Measurements from ENCODE around the gene SH2D3C.

SH2D3C gene, protein sequence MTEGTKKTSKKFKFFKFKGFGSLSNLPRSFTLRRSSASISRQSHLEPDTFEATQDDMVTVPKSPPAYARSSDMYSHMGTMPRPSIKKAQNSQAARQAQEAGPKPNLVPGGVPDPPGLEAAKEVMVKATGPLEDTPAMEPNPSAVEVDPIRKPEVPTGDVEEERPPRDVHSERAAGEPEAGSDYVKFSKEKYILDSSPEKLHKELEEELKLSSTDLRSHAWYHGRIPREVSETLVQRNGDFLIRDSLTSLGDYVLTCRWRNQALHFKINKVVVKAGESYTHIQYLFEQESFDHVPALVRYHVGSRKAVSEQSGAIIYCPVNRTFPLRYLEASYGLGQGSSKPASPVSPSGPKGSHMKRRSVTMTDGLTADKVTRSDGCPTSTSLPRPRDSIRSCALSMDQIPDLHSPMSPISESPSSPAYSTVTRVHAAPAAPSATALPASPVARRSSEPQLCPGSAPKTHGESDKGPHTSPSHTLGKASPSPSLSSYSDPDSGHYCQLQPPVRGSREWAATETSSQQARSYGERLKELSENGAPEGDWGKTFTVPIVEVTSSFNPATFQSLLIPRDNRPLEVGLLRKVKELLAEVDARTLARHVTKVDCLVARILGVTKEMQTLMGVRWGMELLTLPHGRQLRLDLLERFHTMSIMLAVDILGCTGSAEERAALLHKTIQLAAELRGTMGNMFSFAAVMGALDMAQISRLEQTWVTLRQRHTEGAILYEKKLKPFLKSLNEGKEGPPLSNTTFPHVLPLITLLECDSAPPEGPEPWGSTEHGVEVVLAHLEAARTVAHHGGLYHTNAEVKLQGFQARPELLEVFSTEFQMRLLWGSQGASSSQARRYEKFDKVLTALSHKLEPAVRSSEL

DNA sequence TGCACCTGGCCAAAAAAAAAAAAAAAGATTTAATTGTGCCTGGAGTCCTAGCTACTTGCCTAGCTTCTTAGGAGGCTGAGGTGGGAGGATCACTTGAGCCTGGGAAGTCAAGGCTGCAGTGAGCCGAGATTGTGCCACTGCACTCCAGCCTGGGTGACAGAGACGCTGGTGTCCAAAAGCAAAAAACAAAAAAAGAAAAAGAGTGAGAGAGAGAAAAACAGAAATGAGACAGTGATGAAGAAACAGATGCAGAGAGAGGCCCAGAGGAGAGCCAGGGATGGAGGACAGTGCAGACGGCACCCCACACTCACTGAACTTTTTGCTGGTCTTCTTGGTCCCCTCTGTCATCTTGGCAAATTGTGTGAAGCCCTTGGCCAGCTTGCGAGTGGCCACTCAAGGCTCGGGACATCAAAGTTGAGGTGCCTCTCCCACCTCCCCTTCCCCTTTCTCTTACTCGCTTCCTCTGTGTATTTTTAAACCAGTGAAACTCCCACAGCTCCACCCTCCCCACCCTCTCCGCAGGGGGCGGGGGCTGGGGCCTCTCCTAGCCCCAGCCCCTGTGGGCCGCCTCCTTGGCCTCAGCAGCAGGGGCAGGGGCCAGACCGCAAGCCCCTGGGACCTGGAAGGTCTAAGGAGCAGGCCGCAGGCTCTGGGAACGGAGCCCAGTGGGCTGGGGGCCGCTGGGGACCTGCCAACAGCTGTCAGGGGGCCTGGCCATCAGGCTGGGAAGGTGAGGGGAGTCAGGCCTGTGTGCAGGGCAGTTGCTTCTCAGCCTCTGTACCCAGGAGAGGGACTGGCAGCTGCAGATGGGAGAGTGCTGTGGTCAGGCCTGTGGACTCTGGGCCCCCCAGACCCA, at the start of gene SH2D3C:
TSS of gene SH2D3C (minus strand) at position 387 of the 856 bp plus-strand sequence. CDS start at position 348, 39 bp downstream.
- DNase-seq: no peak

DNA sequence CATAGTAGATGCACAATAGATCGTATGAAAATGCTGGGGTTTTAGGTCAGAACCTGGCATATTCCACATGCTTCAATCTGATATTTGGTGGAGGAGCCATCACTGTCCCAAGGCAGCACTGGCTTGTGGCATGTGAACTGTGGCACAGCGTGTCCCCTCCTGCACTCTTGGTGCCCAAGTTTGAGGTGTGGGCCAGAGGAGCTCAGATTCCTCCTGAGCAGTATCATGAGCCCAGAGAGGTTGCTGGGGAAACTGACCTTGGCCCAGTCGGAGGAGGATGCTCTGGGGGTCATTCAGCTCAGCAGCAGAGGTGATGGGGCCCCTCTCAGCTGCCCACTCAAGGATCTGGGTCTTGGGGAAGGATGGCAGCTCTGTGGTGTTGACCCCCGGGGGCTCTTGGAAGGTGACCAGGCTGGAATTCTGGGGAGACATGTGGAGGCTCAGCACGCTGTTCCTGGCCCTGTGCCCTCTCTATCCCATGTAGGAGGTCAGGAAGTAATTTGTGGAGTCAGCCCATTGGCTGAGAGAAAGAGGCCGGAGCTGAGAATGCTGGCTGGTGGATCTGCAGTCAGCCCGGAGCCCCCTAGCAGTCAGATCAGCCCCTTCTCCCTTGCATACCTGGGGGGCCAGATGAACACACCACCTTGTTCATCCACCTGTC, 47.9 kb upstream of the SH2D3C start:
- no peak for DNase-seq

DNA sequence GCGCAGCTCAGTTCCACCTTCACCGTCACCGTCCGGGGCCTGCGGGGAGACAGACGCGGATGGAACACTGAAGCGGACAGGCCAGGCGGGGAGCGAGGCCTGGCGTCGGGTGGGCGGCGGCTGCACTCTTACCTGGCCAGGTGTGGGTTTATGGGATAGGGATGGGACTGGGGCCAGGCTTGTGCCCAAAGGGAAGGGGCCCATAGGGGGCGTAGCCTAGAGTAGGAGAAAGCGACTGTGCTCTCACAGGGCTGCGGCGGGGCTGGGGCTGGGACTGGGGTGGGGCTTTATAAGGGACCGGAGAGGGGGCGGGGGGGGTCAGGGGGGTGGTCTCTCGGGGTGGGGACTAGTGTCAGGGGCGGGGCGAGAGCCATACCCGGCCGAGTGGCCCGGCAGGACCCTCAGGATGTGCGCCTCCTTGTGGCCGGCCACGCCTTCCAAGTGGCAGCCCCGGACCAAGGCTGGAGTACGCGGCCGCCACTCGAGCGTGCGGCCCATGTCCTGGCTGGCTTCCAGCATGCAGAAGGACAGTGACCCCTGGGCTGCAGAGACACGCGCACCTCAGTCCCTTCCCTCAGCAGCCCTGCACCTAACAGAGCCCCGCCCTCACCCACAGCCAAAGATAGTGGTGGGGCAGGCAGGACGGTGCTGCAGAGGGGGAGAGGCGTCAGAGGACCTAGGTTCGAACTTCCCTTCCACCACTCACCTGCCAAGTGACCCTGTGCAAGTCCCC, 47.0 kb upstream of the SH2D3C start:
- peak; percentile 59 for DNase-seq

DNA sequence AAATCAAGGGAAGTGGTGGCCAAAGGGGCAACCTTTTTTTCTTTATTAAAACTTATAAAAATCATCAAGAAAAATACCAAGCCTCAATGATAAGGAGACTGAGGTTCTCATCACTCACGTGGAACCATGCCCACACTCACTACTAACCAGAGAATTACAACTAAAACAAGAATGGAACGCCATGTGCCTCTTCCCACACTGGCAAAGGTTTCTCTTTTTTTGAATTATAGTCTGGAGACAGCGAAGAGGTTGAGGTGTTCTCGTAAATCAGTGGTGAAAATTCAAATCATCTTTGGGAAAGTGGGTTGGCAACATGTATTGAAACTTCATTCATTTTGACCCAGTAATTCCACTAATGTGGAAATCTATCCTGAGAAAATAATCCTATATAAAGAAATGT, 43.6 kb upstream of the SH2D3C start:
- DNase-seq: no peak

DNA sequence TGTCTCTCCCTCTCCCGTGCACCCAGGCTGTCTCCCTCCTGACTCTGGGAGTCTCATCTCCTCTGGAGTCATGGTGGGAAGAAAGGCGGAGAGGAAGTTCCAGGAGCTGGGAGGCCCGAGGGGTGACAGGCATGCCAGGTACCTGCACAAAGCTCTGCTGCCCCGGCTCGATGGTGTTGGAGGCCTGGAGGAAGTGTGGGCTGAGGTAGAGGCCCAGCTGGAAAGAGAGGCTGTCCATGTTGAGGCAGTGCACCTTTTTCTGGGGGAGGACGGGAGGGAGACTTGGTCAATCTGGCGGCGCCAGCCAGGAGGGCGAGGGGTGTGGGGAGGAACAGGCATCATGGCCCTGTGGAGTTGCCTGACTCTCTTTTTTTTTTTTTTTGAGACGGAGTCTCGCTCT, 40.1 kb upstream of the SH2D3C start:
- no peak for DNase-seq

DNA sequence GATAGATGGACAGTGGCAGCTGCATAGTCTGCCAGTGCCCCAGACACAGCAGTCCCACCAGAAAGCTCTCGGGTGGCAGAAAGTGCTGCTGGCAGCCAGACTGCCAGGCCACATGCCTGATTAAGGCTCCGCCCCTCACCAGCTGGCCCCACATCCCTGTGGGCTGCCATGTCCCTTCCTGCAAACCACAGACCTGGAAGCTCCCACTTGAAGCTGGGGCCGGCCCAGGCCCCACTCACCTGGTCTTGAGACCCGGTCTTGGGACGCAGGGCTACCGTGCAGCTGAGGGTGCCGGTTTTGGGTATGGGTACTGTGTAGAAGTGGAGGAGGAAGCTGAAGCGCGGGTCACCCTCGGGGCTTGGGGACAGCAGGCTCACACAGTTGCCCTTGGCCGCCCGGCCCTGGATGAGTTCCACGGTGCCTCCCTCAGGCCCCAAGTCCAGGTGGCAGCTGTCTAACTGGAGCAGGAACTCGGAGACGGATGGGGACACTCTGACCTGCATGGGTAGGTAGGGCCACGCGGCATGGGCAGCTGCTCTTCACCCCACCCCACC, 39.5 kb upstream of the SH2D3C start:
- no peak for DNase-seq

DNA sequence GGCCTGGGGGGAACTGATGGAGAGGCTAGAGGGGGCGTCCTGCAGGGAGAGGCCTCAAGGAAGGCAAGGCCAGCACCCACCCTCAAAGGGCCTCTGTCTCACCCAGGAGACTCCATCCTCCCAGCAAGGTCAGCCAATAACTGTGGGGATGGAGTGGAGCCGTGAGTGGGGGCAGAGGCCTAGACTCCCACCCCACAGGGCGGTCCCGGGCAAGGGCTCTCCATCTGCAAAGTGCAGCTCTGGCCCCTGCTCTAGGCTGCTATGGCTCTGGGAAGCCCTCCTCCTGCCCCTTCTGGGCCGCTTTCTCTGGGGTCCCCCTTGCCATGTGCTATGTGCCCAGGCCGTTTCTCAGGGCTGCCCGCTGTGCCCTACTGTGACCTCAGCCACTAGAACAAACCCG, 38.3 kb upstream of the SH2D3C start:
- DNase-seq: no peak

DNA sequence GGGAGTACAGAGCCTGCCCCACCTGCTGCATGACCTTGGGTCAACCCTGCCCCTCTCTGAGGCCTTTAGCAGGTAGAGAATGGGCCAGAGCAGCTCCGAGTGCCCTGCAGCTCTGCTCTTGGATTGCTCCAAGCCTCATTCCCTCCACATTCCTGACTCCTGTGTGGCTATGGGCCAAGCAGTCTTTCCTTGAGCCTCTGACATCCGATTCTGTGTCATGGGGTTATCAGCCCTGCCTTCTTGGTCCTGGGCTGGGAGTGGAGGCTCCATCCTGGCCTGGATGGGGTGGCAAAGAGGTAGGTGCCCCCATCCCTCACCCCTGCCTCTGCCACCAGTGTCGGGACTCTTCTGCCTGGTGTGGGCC, 37.9 kb upstream of the SH2D3C start:
- DNase-seq: no peak

DNA sequence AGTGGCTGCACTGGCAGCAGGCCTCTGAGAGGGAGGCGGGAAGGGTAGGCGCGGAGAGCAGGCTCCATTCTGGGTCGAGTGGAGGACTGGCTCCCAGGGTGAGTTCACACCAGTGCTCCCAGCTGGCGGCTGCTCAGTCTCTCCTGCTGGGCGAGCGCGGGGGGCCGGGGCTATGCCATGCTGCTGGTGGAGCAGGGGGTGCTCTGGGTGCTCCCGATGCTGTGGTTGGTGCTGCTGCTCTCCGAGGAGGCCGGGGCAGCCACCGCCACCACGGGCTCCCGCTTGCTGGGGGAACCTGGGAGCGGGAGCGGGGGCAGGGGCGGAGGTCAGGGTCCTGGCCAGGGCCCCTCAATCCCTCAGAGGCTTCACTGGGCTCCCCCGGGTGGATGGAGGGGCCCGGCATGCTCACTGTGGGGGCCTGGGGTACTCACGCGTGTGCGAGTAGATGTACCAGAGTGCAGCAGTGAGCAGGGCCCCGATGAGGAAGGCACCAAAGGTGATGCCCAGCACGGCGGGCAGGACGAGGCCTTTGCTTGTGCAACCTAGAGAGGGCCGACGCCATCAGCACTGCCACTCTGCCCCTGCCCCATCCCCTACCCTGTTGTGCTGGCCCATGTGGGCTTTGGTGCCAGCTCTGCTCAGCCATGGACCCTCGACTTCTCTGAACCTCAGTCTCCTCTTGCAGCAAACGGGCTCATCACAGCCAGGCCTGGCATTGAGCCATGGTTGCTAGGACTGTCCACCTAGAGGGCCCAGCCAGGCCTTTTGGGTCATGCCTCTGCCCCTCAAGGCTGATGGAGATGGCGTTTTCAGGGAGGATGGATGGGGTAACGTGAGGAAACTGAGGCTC, 37.3 kb upstream of the SH2D3C start:
- DNase-seq: no peak

DNA sequence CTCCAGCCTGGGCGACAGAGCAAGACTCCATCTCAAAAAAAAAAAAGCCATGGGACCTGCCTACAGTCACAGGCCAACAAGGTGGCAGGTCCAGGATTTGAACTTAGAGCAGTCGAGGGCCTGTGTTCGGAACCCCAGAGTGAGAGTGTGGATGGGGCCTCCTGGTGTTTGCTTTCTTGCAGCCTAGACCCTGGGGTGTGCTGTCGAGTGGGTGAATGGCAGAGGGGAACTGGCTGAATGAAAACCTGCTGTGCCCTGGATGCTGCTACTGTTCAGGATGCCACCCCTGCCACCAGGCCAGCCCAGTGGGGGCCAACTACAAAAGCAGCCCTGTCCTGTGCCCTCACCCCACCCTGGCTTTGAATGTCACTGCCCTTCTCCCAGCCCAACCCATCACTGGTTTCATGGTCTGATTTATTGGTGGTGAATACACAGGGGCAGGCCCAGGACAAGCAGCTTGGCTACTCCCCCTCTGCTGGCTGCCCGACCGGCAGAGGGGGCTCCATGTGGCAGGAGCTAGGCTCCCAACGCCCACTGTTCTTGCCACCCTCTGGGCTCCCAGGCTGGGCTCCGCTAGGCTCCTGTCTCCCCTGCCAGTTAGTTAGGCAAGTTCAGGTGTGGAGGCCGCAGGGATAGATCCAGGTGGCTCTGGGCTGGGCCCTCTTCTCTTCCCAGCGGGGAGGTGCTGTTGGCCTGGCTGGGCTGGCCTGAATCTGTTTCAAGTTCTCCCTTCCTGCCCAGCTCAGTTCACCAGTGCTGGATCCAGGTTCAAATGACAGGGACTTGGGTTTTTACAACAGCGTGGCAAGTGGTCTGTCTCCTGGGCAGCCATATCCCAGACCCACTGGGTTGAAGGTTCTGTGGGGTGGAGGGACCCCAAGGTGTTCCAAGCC, 36.4 kb upstream of the SH2D3C start:
- no peak for DNase-seq

DNA sequence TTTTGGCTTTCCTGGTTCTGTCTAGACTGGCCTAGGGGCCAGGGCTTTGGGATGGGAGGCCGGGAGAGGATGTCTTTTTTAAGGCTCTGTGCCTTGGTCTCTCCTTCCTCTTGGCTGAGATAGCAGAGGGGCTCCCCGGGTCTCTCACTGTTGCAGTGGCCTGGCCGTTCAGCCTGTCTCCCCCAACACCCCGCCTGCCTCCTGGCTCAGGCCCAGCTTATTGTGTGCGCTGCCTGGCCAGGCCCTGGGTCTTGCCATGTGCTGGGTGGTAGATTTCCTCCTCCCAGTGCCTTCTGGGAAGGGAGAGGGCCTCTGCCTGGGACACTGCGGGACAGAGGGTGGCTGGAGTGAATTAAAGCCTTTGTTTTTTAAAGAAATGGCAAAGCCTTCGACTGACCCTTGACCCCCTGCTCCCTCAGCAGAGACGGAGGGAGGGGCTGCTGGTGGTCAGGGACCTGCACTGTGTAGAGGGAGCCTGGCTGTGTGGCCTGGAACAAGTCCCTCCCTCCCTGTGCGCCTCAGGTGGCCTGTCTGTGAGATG, 35.3 kb upstream of the SH2D3C start:
- no peak for DNase-seq

DNA sequence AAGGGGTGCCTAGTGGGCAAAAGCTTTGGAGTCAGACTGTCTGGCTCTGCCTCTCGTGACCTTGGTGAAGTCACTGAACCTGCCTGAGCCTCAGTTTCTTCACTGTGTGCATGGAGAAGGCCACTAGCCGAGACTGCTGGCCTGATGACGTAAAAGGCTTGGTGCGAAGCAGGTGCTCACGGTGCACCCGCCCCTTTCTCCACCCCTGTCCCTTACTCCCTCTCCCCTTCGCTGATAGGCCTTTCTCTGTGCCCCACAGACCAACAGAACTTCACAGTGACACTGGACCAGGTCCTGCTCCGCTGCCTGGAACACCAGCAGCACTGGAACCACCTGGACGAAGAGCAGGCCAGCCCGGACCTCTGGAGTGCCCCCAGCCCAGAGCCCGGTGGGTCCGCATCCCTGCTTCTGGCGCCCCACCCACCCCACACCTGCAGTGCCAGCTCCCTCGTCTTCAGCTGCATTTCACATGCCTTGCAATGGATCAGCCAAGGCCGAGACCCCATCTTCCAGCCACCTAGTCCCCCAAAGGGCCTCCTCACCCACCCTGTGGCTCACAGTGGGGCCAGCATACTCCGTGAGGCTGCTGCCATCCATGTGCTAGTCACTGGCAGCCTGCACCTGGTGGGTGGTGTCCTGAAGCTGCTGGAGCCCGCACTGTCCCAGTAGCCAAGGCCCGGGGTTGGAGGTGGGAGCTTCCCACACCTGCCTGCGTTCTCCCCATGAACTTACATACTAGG, 34.6 kb upstream of the SH2D3C start:
- DNase-seq: no peak

DNA sequence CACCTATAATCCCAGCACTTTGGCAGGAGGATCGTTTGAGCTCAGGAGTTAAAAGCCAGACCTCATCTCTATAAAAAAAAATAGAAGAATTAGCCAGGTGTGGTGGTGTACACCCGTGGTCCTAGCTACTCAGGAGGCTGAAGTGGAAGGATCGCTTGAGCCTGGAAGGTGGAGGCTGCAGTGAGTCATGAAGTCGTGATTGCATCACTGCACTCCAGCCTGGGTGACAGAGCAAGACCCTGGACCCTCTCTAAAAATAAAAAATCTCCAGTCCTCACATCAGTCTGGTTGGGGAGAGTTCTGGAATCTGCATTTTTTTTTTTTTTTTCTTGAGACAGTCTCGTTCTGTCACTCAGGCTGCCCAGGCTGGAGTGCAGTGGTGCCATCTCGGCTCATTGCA, 33.5 kb upstream of the SH2D3C start:
- DNase-seq: no peak

DNA sequence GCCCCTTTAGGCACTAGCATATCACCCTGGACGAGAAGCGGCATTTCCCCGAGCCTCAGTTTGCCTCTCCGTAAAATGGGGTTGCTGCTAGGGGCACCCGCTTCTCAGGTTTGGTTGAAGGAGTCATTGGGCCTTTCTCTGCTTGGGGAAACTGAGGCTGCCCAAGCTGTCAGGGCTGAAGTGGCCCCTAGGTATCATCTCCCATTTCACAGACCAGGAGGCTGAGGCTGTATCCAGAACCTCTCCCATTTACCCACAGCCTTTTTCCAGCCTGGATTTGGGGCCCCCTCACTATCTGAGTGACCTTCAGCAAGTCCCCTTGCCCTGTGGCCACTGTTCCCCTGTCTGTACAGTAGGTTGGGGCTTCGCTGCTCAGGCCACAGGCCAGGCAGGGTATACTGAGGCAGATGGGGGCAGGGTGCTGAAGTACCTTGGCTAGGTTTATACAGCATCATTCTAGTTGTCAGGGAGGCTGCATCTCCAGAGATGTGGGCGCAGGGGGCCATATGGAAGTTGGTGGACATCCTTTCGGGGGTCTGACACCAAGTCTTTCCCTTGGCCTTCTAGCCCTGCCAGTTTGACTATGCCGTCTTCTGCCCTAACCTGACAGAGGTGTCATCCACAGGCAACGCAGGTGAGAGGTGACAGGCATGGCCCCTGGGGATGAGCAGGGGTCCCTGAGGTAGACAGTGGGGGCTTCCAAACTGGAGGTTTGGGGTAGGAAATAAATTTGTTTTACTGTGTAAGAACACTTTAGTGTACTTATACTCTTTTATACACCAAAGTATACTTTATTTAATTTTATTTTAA, 32.1 kb upstream of the SH2D3C start:
- no peak for DNase-seq

DNA sequence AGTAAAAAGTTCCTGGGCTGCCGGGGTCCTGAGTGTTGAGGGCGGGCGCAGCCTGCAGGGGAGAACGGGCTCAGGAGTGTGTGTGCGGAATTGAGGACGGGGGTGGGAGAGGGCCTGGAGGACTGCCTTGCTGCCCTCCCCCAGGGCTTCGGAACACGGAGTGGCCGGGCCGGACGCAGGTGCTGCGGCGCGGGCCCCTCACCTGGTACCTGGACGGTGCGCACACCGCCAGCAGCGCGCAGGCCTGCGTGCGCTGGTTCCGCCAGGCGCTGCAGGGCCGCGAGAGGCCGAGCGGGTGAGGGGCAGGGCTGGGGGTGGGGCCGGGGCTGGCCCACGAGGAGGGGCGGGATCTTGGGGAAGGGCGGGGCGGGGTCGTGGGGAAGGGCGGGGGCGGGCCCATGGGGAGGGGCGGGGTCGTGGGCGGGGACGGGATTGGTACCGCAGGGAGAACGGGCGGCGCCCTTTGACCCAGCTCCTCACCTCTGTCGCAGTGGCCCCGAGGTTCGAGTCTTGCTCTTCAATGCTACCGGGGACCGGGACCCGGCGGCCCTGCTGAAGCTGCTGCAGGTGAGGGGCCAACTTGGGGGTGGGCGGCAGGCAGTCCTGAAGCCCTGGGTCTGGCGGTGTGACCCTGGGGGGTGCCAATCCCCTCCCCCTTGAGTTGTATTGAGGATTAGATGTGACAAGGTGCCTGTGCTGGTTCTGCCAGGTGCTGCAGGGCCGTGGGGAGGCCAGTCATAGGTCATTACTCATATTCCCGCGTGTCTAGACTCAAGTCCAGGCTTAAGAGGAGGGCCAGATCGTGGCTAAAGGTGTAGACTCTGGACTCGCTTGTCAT, 31.3 kb upstream of the SH2D3C start:
- DNase-seq: peak; percentile 58

DNA sequence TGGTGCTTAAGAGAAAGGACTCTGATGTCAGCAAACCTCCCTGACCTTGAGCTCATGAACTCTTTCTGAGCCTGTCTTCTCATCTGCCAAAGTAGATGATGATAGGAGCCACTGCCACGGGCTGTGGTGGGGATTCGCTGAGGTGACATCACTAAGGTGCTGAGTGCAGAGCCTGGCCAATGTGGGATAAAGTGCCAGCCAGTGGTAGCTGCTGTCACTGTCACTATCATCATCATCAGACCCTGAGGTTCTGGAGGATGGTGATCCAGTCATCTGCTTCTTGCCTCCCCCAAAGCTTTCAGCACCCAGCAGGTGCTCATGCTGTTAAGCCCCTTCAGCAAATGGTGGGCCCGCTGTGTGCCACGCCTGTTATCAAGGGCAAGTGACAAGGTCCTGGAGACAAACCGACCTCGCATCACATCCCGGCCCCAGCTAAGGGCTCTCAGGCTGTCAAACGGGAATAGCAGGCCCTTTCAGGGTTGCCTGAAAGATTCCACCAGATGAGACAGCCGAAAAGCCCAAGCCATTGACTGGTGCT, 30.6 kb upstream of the SH2D3C start:
- peak; percentile 35 for DNase-seq
